SW480 (cell line): ENCODE results near the gene CD3E.
"Not testable (repeated sequence)": the region's sequence is repeated elsewhere in the genome, so short reads cannot be mapped to it uniquely, and the experiment has no call there.

ENCODE experiments used
- DNase-seq: peaks from one replicate; pipeline ENCODE4 v3.0.0-alpha.2; 2016; ENCODE audit warnings: low spot score

The CD3E gene

GRCh38 chr11:118290923-118291322 is 13.6 kb upstream of the CD3E start:
- DNase-seq = peak; percentile 78

DNA sequence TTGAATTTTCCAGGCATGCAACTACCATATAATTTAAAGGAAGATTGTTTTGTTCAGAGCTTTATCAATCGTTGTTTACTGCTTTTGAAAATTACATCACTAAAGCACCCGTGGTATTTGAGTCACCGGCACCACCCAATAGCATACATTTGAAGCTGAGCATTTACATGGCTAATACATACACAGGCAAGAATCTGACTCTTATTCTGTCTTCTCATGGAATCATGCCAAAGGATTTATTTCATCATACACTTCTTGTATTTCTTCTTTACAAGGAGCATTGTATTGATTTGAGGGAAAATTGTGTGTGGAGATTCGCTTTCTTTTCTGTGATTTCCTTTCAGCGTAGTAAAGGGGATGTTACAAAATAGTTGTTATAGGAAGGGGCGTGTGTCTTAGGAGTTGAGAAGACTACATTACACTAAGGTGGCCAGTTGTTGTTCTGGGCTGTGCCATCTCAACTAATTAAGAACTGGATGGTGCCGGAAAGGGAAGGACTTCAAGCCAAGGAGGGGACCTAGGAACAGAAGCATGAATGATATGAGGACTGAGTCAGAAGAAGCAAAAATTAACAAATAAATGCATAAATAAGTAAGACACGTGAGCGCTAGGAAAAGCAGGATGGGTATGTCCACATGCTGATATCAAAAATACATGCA is 12.9 kb upstream of the CD3E start:
- DNase-seq = no peak

DNA sequence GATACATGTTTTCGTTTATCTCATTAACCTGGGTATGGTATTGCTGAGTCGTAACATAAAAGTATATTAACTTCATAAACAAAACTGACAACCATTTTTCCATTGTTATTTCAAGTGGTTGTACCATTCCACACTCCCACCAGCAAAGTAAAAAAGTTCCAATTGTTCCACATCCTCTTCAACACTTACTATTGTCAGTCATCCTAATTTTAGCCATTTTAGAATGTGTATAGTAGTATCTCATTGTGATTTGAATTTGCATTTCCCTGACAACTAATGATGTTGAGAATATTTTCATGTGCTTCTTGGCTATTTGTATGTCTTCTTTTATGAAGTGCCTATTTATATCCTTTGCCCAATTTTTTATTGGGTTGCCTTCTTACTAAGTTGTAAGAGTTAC is 10.5 kb upstream of the CD3E start:
- no peak for DNase-seq

DNA sequence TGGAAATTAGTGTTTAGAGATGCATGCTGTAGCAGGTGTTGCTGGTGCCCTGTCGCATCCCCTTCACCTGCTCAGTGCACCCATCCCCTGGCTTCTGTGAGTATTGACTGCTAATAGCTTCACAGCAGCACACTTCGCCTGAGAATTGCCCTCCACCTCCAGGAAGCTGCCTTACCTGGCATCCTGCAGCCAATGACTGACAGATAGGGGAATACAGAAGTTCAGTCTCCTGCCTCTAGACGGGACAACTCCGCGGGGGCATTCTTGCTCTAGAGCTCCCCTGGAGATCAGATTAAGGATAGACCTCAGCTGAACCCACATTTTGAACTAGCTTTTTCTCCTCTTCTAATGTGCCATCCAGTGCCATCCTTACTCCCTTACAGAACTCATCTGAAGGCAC is 9.3 kb upstream of the CD3E start:
- DNase-seq = no peak

GRCh38 chr11:118295815-118296454 is 8.6 kb upstream of the CD3E start:
- peak; percentile 75 for DNase-seq

- DNase-seq = no peak
These were observed 2.8 kb upstream of the CD3E start for GRCh38 chr11:118301600-118302195.

GRCh38 chr11:118304227-118304567 is 333 bp upstream of the CD3E start:
- no peak for DNase-seq

- DNase-seq = no peak
These were observed 1.2 kb downstream of the CD3E start for GRCh38 chr11:118305726-118306125.

GRCh38 chr11:118306556-118306955 is 2.0 kb downstream of the CD3E start:
- no peak for DNase-seq

- DNase-seq = not testable (repeated sequence)
These were observed 4.5 kb downstream of the CD3E start for GRCh38 chr11:118308995-118309528.

- DNase-seq = no peak
These were observed 5.7 kb downstream of the CD3E start for GRCh38 chr11:118310271-118310670.

DNA sequence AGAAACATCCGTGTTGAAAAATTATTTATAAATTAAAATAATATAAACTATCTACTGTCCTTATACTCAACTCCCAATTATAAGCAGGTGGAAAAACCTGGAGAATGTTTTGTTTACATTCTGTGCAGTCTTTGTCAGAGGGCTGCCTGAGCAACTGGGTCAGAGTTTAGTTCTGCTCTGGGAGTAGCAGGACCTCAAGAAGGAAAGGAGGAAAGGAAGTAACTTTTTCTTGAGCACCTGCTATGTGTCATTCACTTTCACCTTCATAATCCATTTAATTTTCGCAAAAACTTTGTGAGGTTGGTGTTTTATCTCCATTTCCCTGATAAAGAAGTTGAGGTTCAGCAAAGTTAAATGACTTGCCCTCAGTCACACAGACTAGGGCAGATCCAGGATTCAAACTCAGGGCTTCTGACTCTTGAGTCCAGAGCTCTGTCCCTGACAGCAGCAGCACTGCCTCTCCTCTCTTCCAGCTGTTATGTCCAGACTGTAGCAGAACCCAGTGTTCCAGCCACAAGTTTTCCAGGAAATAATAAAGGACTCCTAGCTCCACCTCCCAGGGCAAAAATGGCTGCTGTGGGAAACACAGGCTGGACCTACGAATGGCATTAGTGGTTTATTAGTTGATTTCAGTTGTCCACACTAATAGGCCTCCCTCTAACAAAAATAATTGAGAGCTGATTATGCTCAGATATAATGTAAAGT is 6.4 kb downstream of the CD3E start:
- no peak for DNase-seq

GRCh38 chr11:118311518-118311917 is 7.0 kb downstream of the CD3E start:
- no peak for DNase-seq

DNA sequence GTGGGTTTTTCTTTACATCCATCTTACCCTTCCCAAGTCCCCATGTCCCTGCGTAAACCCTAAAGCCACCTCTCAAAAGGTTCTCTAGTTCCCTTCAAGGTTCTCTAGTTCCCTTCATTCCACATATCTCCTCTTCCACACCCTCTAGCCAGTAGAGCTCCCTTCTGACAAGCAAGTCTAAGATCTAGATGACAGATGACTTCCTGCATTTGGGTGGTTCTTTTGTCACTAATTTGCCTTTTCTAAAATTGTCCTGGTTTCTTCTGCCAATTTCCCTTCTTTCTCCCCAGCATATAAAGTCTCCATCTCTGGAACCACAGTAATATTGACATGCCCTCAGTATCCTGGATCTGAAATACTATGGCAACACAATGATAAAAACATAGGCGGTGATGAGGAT is 7.8 kb downstream of the CD3E start:
- DNase-seq = no peak

DNA sequence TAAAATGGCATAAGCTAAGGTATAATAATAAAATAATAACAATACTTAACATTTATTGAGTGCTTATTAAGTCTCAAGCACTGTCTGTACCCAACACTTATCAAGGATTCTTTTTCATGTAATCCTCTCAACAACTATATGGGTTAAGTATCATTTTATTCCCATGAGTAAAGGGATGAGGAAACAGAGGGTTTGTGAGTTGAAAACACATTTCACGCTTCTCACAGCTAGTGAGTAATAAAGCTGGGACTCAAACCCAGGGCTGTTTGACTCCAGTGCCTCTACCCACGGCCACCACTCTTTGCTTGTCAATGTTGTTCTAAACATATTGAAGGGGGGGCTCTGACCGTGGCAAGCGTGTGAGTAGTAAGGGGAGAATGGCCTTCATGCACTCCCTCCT is 8.7 kb downstream of the CD3E start:
- no peak for DNase-seq

- no peak for DNase-seq
These were observed 10.5 kb downstream of the CD3E start for GRCh38 chr11:118314988-118315411.

DNA sequence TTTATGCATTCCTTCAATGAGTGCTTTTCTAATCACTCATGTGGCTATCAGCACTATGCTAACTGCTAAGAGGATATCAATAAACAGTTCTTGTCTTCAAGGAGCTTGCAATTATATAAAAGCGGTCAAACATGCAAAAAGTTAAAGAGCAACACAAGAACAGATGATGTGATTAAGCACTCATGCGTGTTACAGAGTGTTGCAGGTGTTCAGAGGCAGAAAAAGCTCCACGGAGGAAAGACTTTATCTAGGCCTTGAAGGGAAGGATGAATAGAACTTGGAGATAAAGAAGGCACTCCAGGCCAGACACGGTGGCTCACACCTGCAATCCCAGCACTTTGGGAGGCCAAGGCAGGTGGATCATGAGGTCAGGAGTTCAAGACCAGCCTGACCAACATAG is 13.6 kb downstream of the CD3E start:
- DNase-seq = no peak

GRCh38 chr11:118318581-118319336 is 14.2 kb downstream of the CD3E start:
- peak; percentile 62 for DNase-seq

DNA sequence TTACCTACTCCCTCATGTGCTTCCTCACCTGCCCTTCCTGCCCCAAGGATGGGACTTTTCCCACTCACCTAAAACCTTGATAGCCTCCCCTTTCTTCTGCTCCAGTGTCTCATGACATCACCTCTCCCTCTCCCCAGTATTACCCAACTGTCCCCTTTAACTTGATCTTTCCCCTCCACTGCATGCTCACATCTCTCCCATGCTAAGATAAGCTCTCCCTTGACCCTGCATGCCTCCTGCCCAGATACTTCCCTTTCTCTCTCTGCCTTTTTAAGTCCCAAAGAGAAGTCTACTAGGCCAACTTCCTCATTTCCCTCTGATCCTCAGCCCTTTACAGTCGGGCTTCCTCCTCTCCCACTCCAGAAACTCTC is 14.8 kb downstream of the CD3E start:
- no peak for DNase-seq

DNA sequence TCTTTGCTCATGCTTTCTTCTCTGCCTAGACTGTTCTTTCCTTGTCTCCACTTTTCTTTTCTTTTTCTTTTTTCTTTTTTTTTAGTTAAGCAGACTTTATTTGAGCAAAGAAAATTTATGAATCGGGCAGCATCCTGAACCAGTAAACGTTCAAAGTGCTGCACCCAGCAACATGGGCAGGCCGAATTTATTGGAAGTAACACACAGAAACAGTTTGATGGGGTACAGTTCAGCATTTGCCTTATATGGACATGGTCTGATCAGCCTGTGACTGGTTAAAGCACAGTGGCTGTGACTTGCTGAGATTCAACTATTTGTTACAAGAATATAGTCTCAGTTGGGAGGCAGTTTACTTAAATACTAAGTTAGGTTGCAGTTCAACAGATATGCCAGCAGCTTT is 16.0 kb downstream of the CD3E start:
- DNase-seq = no peak

DNA sequence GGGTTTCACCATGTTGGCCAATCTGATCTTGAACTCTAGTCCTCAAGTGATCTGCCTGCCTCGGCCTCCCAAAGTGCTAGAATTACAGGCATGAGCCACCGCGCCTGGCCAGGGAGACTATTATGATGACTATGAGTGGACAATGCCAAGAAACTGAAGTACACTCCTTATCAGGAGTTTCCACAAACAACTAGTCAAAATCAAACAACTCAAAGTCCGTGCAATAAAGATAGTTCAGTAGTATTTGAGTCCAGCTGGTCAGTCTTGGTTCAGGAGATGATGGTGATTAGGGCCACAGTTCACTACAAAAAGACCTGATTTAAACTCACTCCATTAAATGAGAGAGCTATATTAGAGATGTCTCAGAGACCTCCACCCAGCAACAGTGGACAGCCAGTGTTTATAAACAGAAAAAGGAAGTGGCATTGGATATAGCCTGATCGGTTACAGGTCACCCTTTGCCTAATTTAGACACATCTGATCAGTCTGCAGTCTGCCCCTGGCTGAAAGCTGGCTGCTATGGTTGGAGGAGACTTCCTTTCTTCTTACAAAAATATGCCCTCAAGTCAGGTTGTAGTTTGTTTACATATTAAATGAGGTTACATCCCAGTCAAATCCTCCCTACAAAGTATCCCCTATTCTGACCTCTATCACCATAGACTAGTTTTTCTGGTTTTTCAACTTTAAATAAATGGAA is 17.0 kb downstream of the CD3E start:
- no peak for DNase-seq

DNA sequence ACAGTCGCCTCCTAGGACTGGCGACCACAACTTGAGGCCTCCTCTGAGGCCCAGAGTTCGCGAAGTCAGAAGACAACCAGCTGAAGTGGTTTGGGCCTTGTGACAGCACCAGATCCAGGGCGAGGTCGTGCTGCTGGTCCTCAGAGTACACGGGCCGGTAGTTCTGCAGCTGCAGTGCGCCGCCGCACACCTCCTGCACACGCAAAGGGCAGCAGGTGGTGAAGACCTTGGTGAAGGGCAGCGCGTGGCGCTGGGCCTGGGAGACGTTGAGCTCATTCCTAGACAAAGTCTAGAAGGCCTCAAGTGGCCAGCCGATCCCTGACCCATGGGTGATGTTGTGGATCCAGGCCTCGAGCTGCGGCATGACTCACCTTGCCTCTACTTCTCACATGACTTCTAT is 18.2 kb downstream of the CD3E start:
- no peak for DNase-seq
